Stimulated activated CD8-positive, alpha-beta memory T cell treated with anti-CD3 and anti-CD28 coated beads, Interleukin-7, amount 100 ng/mL, for 1 hour (primary cell): ENCODE measurements around the gene SAMMSON.

Experiments
- DNase-seq, 2 donors: peaks; one replicate each; pipeline ENCODE4 v3.0.0-alpha.2; 2020; ENCODE audit warnings: low read depth in 2 of 2

The SAMMSON gene

DNA sequence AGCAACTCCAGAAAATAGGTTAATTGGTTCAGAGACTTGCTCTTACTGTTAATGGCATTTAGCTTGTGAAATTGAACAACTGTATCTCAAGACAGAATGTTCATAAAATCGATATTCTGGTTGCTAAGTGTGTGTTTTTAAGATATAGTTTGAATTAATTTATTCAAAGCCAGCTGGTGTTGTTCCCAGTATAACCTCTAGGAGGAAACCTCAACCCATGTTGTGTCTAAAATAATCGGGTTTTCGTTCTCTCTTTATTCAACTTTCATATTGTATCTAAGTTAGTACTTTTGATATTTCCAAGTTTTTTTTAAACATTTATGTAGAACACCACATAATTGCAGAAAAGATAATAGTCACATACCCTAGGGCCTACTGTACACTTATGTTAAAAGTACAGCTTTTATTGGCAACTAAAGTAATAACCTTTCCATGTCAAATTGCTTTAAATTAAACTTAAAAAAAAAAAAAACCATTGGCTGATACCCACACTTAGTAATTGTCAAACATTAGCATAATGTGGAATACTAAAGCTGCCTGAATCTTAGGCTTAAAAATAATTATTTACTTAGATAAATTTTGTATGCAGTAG lies 90.9 kb downstream of the SAMMSON start:
- no peak for DNase-seq

DNA sequence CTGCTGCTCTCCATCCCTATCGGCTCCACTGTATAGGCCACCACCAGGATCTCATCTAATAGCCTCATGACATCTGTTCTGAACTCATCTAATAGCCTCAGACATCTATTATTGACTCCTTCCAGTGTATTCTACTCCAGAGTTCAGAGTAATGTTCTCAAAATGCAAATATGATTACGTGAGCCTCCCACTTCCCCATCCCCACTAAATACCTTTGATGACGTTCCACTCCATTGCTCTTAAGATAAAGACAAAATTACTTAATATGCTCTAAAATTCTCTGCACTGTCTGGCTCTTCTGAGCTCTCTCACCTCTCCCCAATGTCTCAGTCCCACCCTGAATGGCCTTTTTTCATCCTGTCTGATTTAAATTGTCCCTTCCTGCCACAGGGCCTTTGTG lies 94.7 kb downstream of the SAMMSON start:
- no peak for DNase-seq

DNA sequence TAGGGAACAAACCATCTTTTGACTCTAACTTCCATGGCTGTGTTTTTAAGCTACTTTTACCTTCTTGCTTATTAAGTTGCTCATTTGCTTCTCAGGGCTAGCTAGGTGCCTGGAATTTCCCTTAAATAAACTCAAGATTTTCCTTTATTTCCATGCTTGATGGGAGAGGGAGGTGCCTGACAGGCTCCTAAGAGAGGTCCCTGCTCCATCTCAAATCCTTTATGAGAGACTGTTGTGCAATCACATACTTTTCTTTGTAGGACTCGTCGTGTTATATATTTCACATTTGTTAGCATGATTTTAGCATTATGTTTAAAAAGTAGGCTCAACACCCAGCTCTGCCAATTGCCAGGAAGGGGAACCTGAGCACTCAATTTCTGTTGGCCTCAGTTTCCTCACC lies 95.7 kb downstream of the SAMMSON start:
- no peak for DNase-seq

DNA sequence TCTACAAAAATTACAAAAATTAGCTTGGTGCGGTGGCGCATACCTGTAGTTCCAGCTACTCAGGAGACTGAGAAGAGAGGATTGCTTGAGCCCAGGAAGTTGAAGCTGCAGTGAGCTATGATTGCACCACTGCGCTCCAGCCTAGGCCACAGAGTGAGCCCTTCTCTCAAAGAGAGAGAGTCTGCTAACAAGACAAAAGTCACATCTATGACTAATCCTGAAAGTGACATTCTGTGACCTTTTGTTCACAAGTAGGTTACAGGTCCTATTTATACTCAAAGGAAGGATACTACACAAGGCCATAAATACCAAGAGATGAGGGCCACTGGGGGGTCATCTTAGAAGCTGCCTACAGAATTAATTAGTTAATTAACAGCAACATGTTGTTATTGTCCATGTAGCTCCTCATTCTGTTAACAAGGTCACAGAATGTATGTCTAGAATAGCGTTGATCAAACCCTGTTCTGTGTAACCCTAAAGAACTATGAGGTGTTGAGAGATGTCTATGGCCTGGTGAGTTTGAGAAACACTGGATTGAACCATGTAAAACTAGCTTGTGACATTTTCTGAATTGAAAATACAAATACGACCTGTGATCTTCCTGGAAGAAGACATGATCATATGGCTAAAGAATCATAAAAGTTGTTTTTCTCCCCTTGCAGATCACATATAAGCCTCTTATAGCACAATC lies 97.0 kb downstream of the SAMMSON start:
- DNase-seq = no peak

DNA sequence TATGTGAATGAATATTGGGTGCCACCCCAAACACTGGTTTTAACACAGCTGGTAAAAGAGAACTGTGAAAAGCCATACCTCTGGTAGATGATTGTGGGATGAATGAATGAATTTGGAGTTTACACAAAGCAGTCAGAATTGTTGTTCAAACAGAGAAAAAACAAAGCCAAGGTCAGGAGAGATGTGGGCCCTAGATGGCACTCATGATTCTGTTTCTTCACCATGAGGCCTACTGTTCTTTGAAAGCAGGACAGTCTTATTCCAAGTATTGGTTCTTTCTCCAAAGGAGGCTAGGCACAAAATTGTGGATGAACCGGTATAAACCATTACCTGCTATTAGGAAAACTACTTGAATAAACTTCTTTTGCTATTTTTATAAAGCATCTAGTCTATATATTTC lies 97.6 kb downstream of the SAMMSON start:
- DNase-seq = no peak

DNA sequence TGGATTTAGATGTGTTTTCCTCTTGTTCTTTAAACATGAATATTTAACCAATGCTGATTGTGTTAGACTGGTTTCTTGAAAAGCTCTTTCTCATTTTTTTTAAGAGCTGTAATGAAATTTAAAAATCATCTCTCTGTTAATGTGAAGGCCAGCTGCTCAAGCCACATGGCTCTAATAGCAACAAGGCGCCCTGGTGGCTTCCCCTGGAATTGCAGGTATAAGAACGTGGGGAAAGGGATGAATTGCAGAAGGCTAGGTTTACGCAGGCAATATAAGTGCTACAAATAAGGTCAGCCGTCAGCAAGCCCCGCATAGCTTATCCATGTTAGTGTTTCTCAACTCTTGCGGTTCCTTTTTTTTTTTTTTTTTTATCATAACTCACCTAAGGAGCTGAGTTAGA lies 108.5 kb downstream of the SAMMSON start:
- DNase-seq = no peak

DNA sequence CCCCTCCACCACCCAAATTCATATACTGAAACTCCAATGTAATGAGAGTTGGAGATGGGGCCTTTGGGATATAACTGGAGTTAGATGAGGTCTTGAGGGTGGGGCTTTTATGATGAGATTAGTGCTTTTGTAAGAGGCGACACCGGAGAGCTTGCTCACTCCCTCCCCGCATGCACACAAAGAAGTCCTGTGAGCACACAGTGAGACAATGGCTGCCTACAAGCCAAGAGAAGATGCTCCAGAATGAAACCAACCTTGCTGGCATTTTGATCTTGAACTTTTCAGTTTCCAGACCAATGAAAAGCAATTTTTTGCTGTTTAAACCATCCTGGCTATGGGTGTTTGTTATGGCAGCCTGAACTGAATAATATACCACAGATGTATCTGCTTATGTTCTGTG lies 109.0 kb downstream of the SAMMSON start:
- no peak for DNase-seq

DNA sequence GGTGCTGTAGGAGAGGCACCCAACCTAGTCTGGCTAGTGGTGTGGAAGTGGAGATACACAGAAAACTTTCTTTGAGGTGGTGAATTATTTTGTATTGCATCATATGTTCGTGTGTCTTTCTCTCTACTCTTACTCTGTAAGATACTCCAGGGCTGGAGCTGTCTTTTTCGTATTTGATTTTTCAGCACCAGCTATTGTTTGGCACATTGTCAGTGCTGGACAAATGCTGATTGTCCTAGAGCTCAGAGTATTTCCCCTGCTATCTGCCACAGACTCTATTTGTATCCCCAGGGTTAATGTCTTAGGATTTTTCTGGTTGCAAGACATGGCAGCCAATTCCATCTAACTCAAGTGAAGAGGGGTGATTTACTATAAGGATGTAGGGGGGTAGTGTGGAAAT lies 110.5 kb downstream of the SAMMSON start:
- no peak for DNase-seq

DNA sequence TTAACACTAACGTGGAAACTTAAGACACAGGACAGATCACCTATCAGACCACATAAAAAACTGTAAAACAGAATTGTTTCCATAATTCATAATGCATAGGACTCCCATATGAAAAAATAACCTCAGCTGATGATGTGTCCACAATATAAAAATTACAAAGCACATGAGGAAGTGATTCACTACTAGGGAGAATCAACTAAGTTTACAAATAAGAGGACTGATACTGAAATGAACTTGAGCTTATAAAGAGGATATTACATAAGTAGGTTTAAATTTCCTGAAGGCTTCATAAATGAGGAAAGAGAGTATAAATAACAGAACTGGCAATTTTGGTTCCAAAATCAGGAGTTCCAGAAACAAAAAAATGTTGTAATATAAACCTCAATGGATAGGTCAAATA lies 111.9 kb downstream of the SAMMSON start:
- no peak for DNase-seq

DNA sequence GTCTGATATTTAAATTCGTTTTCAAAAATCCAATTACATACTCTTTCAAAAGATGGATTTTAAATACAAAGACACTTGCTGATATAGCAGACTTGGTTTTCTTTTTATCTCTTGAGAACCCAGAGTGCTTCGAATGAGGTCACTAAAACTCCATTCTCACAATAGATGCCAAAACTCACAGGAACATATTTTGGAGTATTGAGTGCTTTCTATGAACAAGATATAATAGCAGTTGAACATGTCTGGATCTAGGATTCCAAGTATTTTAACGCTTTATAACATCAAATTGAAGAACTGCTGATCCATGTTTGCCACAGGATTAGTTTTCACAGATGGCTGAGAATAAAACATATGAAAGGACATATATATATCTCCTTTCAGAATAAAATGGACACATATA lies 113.2 kb downstream of the SAMMSON start:
- no peak for DNase-seq

DNA sequence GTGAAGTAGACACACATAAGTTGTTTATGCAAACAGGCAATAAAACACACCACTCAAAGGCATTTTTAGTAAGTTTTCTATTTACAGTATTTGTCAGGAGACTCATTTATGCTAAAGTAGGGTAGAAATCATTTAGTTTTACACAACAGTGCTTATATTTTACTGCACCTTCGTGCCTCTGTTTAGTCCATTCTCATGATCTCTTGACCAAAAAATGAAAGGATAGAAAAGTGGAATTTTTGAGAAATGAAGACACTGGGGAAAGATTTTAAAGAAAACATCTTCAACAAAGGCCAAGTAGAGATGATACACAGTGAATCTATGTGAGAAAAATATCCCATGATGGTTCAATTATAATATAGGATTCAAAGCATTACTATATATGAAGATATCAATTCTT lies 114.9 kb downstream of the SAMMSON start:
- DNase-seq = no peak

DNA sequence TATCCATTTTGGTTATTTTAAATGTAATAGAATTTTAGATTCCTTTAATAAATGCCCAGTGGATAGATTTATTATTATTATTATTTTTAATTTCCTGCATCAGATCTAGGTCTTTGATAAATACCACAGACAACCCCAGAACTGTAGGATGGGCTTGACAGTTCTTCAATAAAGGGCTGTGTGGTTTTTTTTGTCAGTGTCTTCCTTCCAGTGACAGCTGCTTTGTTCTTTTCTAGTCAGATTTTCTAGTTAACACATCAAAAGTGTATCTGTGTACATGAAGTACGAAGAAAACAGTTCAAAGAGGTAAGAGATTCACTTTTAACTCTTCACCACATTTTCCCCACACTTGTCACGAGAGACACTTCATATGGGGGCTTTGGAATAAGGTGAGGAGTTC lies 120.3 kb downstream of the SAMMSON start:
- DNase-seq = no peak
